K562 (cell line): ENCODE results near the gene ZFYVE19. TPM values are rescaled to one million over a fixed set of nuclear protein-coding genes. Genes with fewer than 3 reads are reported as not detected.

Experiments
- ESRRA ChIP-seq: fragments of 450-650 bp; IDR thresholded peaks from 2 replicates; pipeline ENCODE4 v1.6.1; 2014; ENCODE audit warnings: low read depth, mild to moderate bottlenecking, moderate library complexity, borderline replicate concordance
- LCOR ChIP-seq: sonication (generic); formaldehyde crosslinking; IDR thresholded peaks from 2 replicates; pipeline ENCODE4 v1.8.0; 2022; ENCODE audit warnings: mild to moderate bottlenecking, missing genetic modification reagents
- MTA3 ChIP-seq: fragments of 450-650 bp; formaldehyde crosslinking; IDR thresholded peaks from 2 replicates; pipeline ENCODE4 v1.6.1; 2017; ENCODE audit warnings: mild to moderate bottlenecking, borderline replicate concordance
- PHF8 ChIP-seq: fragments of 200-600 bp; sonication (generic); IDR thresholded peaks from 2 replicates; pipeline ENCODE4 v1.6.1; 2012; ENCODE audit warnings: mixed run types, mild to moderate bottlenecking, inconsistent platforms, low read length, moderate library complexity, borderline replicate concordance
- PURB ChIP-seq: sonication (generic); formaldehyde crosslinking; IDR thresholded peaks from 2 replicates; pipeline ENCODE4 v1.9.0; 2021; ENCODE audit warnings: low read depth, mild to moderate bottlenecking, missing genetic modification reagents
- RB1 ChIP-seq: fragments of 450-650 bp; IDR thresholded peaks from 2 replicates; pipeline ENCODE4 v1.6.1; 2017; ENCODE audit warnings: low read depth, mild to moderate bottlenecking
- ZFPM2 ChIP-seq: fragments of 250-450 bp; sonication (Bioruptor Pico); IDR thresholded peaks from 2 replicates; pipeline ENCODE4 v1.5.1; 2022; ENCODE audit warnings: mild to moderate bottlenecking
- polyA plus RNA-seq, 8 experiments: library from polyadenylated mRNA; depleted of rRNA in 4 of 8; stranded (reverse) in 5 of 8; unstranded in 3 of 8; fragments of >200 nt; fragmentation: Nextera tagmentation in 2 of 8; fragmentation: Illumina TruSeq in 1 of 8; extraction: Ambion mirVana in 2 of 8; extraction: Trizol in 1 of 8; gene quantifications; 2 replicates each; pipeline versions ENCODE4 v1.2.1 to v1.2.3, GENCODE V29; 2011 to 2014; ENCODE audit warnings: inconsistent platforms in 1 of 8, missing spikeins in 1 of 8
- total RNA-seq, 7 experiments: library from RNA; depleted of rRNA in 6 of 7; stranded (reverse); fragments of >200 nt in 6 of 7; fragmentation: Illumina TruSeq in 2 of 7; extraction: Trizol in 2 of 7; gene quantifications; 2 replicates each; pipeline versions ENCODE4 v1.2.1 to v1.2.3, GENCODE V29; 2011 to 2021; ENCODE audit warnings: low replicate concordance in 1 of 7
- TF ChIP-seq, protein P1 (sequence below): fragments of 450-650 bp; IDR thresholded peaks from 2 replicates; pipeline ENCODE4 v1.6.1; 2016; ENCODE audit warnings: mild to moderate bottlenecking, moderate library complexity
- TF ChIP-seq, protein P2 (sequence below): fragments of 450-650 bp; IDR thresholded peaks from 2 replicates; pipeline ENCODE4 v1.6.1; 2018; ENCODE audit warnings: mild to moderate bottlenecking, low read depth; ENCODE audit not compliant: partially characterized antibody
- TF ChIP-seq, protein P3 (sequence below), 2 experiments: IDR thresholded peaks; 2 replicates each; pipeline ENCODE4 v1.6.1; 2012; ENCODE audit warnings: improper control_type of control experiment in 2 of 2, low read depth in 2 of 2, low read length in 2 of 2, borderline replicate concordance in 1 of 2

Gene ZFYVE19
- total and polyA plus RNA-seq, 9 of the 15 experiments (the other 6 are each of a cell fraction or from before 2014, with no cell fraction given), result 1.5 to 36.8 (median 19.9) TPM

DNA sequence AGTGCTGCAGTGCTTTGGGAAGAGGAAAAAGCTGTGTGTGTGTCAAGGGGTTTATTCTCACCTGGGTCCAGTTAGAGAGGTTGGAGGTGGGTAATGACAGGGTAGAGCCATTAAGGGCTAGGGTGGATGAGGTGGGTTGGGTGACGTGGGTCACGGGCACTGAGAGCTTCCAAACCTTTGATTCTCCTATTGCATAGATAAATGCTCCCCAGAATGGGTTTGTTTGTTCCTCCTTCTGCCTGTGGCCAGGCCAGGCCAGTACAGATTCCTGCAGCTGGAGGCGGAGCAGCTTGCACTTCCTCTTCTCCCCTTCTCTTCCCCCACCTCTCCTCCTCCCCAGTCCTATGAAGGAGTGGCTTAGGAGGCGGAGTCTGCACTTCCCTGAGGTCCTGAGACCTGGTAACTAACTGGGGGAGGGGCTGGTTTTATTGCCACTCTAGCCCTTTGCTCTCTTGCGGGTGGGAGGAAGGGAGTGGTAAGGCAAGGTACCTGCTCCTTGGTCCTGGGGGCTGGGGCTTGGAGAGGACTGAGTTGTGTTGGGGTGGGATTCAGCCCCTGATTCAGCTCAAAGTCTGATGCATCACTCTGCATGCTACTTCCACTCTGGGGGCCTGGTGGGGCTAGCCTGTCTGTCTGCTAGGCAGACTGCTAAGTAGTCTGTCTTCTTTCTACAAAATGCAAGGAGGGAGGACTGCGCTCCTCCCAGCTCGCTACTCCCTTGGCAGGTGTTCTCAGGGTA is 40.5 kb downstream of the ZFYVE19 start (continued):
- TF ChIP-seq, protein P1, sequence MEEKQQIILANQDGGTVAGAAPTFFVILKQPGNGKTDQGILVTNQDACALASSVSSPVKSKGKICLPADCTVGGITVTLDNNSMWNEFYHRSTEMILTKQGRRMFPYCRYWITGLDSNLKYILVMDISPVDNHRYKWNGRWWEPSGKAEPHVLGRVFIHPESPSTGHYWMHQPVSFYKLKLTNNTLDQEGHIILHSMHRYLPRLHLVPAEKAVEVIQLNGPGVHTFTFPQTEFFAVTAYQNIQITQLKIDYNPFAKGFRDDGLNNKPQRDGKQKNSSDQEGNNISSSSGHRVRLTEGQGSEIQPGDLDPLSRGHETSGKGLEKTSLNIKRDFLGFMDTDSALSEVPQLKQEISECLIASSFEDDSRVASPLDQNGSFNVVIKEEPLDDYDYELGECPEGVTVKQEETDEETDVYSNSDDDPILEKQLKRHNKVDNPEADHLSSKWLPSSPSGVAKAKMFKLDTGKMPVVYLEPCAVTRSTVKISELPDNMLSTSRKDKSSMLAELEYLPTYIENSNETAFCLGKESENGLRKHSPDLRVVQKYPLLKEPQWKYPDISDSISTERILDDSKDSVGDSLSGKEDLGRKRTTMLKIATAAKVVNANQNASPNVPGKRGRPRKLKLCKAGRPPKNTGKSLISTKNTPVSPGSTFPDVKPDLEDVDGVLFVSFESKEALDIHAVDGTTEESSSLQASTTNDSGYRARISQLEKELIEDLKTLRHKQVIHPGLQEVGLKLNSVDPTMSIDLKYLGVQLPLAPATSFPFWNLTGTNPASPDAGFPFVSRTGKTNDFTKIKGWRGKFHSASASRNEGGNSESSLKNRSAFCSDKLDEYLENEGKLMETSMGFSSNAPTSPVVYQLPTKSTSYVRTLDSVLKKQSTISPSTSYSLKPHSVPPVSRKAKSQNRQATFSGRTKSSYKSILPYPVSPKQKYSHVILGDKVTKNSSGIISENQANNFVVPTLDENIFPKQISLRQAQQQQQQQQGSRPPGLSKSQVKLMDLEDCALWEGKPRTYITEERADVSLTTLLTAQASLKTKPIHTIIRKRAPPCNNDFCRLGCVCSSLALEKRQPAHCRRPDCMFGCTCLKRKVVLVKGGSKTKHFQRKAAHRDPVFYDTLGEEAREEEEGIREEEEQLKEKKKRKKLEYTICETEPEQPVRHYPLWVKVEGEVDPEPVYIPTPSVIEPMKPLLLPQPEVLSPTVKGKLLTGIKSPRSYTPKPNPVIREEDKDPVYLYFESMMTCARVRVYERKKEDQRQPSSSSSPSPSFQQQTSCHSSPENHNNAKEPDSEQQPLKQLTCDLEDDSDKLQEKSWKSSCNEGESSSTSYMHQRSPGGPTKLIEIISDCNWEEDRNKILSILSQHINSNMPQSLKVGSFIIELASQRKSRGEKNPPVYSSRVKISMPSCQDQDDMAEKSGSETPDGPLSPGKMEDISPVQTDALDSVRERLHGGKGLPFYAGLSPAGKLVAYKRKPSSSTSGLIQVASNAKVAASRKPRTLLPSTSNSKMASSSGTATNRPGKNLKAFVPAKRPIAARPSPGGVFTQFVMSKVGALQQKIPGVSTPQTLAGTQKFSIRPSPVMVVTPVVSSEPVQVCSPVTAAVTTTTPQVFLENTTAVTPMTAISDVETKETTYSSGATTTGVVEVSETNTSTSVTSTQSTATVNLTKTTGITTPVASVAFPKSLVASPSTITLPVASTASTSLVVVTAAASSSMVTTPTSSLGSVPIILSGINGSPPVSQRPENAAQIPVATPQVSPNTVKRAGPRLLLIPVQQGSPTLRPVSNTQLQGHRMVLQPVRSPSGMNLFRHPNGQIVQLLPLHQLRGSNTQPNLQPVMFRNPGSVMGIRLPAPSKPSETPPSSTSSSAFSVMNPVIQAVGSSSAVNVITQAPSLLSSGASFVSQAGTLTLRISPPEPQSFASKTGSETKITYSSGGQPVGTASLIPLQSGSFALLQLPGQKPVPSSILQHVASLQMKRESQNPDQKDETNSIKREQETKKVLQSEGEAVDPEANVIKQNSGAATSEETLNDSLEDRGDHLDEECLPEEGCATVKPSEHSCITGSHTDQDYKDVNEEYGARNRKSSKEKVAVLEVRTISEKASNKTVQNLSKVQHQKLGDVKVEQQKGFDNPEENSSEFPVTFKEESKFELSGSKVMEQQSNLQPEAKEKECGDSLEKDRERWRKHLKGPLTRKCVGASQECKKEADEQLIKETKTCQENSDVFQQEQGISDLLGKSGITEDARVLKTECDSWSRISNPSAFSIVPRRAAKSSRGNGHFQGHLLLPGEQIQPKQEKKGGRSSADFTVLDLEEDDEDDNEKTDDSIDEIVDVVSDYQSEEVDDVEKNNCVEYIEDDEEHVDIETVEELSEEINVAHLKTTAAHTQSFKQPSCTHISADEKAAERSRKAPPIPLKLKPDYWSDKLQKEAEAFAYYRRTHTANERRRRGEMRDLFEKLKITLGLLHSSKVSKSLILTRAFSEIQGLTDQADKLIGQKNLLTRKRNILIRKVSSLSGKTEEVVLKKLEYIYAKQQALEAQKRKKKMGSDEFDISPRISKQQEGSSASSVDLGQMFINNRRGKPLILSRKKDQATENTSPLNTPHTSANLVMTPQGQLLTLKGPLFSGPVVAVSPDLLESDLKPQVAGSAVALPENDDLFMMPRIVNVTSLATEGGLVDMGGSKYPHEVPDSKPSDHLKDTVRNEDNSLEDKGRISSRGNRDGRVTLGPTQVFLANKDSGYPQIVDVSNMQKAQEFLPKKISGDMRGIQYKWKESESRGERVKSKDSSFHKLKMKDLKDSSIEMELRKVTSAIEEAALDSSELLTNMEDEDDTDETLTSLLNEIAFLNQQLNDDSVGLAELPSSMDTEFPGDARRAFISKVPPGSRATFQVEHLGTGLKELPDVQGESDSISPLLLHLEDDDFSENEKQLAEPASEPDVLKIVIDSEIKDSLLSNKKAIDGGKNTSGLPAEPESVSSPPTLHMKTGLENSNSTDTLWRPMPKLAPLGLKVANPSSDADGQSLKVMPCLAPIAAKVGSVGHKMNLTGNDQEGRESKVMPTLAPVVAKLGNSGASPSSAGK, result no peak
- 0 out of 2 replicates have a peak, but pooled peaks have one; percentile 21 for TF ChIP-seq MTA3
- TF ChIP-seq, protein P2, sequence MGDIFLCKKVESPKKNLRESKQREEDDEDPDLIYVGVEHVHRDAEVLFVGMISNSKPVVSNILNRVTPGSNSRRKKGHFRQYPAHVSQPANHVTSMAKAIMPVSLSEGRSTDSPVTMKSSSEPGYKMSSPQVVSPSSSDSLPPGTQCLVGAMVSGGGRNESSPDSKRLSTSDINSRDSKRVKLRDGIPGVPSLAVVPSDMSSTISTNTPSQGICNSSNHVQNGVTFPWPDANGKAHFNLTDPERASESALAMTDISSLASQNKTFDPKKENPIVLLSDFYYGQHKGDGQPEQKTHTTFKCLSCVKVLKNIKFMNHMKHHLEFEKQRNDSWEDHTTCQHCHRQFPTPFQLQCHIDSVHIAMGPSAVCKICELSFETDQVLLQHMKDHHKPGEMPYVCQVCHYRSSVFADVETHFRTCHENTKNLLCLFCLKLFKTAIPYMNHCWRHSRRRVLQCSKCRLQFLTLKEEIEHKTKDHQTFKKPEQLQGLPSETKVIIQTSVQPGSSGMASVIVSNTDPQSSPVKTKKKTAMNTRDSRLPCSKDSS, result no peak
- TF ChIP-seq ESRRA, result peak; percentile 36; the same call in 1 of the 2 replicates
- TF ChIP-seq, protein P3, sequence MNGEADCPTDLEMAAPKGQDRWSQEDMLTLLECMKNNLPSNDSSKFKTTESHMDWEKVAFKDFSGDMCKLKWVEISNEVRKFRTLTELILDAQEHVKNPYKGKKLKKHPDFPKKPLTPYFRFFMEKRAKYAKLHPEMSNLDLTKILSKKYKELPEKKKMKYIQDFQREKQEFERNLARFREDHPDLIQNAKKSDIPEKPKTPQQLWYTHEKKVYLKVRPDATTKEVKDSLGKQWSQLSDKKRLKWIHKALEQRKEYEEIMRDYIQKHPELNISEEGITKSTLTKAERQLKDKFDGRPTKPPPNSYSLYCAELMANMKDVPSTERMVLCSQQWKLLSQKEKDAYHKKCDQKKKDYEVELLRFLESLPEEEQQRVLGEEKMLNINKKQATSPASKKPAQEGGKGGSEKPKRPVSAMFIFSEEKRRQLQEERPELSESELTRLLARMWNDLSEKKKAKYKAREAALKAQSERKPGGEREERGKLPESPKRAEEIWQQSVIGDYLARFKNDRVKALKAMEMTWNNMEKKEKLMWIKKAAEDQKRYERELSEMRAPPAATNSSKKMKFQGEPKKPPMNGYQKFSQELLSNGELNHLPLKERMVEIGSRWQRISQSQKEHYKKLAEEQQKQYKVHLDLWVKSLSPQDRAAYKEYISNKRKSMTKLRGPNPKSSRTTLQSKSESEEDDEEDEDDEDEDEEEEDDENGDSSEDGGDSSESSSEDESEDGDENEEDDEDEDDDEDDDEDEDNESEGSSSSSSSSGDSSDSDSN (IDR thresholded peaks at IDR 0.05; ENCODE audit: borderline replicate concordance in 1 of 2, low read depth in 2 of 2, low read length in 2 of 2), result no peak
- TF ChIP-seq LCOR, result no peak
- TF ChIP-seq PURB, result no peak
- TF ChIP-seq RB1, result no peak
- no peak for TF ChIP-seq ZFPM2
- TF ChIP-seq PHF8, result peak; percentile 46; the same call in 1 of the 2 replicates
